Measurements from ENCODE around the gene TMPRSS5. TPM values are rescaled to one million over a fixed set of nuclear protein-coding genes. Genes with fewer than 3 reads are reported as not detected.

TMPRSS5 gene
- total and polyA plus RNA-seq, 10 of the 15 experiments (the other 5 are each of a cell fraction or from before 2014, with no cell fraction given), result 0.05 to 0.85 (median 0.34) TPM; not detected in 2

GRCh38 chr11:113683481-113684046 is 22.5 kb downstream of the TMPRSS5 start:
- intact Hi-C loops (cut with micrococcal nuclease; ENCODE audit: unreplicated experiment), result no loop called here
- no peak overlapping the region for H3K4me3 ChIP-seq
- H3K9ac ChIP-seq (ENCODE audit: control insufficient read depth, insufficient read depth, low read length), result no peak overlapping the region
- no peak overlapping the region for H3K4me2 ChIP-seq (ENCODE audit: control insufficient read depth, insufficient read depth)
- no peaks in the 10 kb centered on the region; a peak in 2 of 4 replicates for H3K27me3 ChIP-seq (replicated peaks in 1 of 2; ENCODE audit: control insufficient read depth in 2 of 2, insufficient read depth in 2 of 2, low read length in 1 of 2)
- SMC1A ChIA-PET (ENCODE audit: uncharacterized antibody, unreplicated experiment), result no interaction called here
- H3K4me1 ChIP-seq (ENCODE audit: control insufficient read depth, insufficient read depth, low read length), result no peaks in the 10 kb centered on the region; the same call in 1 of the 2 replicates
- TF ChIP-seq JUNB (IDR thresholded peaks at IDR 0.05) (no peak), CREM (IDR thresholded peaks at IDR 0.05; ENCODE audit: low read depth) (no peak), KAT2A (conservative IDR thresholded peaks at IDR 0.05; ENCODE audit: control insufficient read depth, low read depth, low read length) (no peak), MYB (IDR thresholded peaks at IDR 0.05; ENCODE audit: borderline replicate concordance, low read depth, low read length) (no peak), JUND (IDR thresholded peaks at IDR 0.05; ENCODE audit: low read depth, low read length) (no peak)
- TF ChIP-seq, protein P1, sequence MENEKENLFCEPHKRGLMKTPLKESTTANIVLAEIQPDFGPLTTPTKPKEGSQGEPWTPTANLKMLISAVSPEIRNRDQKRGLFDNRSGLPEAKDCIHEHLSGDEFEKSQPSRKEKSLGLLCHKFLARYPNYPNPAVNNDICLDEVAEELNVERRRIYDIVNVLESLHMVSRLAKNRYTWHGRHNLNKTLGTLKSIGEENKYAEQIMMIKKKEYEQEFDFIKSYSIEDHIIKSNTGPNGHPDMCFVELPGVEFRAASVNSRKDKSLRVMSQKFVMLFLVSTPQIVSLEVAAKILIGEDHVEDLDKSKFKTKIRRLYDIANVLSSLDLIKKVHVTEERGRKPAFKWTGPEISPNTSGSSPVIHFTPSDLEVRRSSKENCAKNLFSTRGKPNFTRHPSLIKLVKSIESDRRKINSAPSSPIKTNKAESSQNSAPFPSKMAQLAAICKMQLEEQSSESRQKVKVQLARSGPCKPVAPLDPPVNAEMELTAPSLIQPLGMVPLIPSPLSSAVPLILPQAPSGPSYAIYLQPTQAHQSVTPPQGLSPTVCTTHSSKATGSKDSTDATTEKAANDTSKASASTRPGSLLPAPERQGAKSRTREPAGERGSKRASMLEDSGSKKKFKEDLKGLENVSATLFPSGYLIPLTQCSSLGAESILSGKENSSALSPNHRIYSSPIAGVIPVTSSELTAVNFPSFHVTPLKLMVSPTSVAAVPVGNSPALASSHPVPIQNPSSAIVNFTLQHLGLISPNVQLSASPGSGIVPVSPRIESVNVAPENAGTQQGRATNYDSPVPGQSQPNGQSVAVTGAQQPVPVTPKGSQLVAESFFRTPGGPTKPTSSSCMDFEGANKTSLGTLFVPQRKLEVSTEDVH (IDR thresholded peaks at IDR 0.05; ENCODE audit: low read depth, partially characterized antibody), result no peak
- RAD21 ChIA-PET (ENCODE audit: unreplicated experiment), result no interaction called here
- POLR2A ChIA-PET, result no interaction called here
- H3K9me3 ChIP-seq (replicated peaks; ENCODE audit: control insufficient read depth, insufficient read depth, low read length), result no peaks in the 10 kb centered on the region
- DNase-seq (ENCODE audit: low read depth, low spot score), result no peak
- no peaks in the 10 kb centered on the region for H3K79me2 ChIP-seq (ENCODE audit: control insufficient read depth, insufficient read depth, low read length)
- CTCF ChIA-PET, result no interaction called here
- no peak for ATAC-seq
- no TSS peak for BruUV-seq (replicated peaks)
- in situ Hi-C loops (cut with MboI), result no loop called here
- no peak overlapping the region for H3K27ac ChIP-seq (ENCODE audit: control insufficient read depth, insufficient read depth)
- no peak overlapping the region for H2AFZ ChIP-seq (ENCODE audit: control insufficient read depth, low read depth, low read length)
- no peak for FAIRE-seq
- WGBS (ENCODE audit: insufficient coverage, insufficient replicate concordance, low lambda C conversion rate, missing lambda C conversion rate), result 48% methylated on average over 5 of the region's 6 CpGs
- H3K36me3 ChIP-seq (ENCODE audit: control insufficient read depth in 2 of 2, insufficient read depth in 2 of 2, low read length in 1 of 2), result no peaks in the 10 kb centered on the region
- no peaks in the 10 kb centered on the region for H4K20me1 ChIP-seq (ENCODE audit: control insufficient read depth, insufficient read depth)

All from GM12878 (cell line).